Cardiac fibroblast (primary cell): ENCODE data around the gene SHTN1.

Source experiments
- DNase-seq, 2 donors: peaks; one replicate each; pipeline versions ENCODE4 v3.0.0 to v3.0.0-alpha.2; 2010; ENCODE audit warnings: low read depth in 2 of 2
- H3K4me3 ChIP-seq, 2 donors: replicated peaks in 1 of 2; 1 replicate in 1 of 2; 2 replicates in 1 of 2; pipeline ENCODE4 v1.5.1; 2011; ENCODE audit warnings: low read depth in 2 of 2, low read length in 2 of 2, mild to moderate bottlenecking in 2 of 2, moderate library complexity in 1 of 2
- TF ChIP-seq, protein P1 (sequence below): IDR thresholded peaks from one replicate; pipeline ENCODE4 v1.5.1; 2011; ENCODE audit warnings: low read depth, mild to moderate bottlenecking, low read length, inconsistent platforms

SHTN1 gene

DNA sequence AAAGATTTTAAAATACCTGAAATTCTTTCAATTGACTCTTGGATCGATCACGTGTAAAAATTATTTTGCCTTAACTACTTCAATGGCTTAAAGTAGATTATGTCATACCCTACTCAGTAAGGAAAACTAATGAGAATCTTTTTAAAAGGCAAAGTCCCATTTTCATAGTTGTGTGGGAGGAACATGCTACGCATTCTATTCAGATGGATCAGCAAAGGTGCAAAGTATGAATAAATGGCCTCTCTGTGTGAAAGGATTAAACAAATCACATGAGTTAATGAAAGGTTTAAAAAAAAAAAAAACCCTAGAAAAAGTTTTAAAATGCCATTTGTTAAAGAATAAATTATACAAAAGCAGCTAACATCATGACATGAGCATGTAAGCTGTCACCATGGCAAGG, 78.6 kb downstream of the SHTN1 start:
- DNase-seq: no peak
- TF ChIP-seq, protein P1, sequence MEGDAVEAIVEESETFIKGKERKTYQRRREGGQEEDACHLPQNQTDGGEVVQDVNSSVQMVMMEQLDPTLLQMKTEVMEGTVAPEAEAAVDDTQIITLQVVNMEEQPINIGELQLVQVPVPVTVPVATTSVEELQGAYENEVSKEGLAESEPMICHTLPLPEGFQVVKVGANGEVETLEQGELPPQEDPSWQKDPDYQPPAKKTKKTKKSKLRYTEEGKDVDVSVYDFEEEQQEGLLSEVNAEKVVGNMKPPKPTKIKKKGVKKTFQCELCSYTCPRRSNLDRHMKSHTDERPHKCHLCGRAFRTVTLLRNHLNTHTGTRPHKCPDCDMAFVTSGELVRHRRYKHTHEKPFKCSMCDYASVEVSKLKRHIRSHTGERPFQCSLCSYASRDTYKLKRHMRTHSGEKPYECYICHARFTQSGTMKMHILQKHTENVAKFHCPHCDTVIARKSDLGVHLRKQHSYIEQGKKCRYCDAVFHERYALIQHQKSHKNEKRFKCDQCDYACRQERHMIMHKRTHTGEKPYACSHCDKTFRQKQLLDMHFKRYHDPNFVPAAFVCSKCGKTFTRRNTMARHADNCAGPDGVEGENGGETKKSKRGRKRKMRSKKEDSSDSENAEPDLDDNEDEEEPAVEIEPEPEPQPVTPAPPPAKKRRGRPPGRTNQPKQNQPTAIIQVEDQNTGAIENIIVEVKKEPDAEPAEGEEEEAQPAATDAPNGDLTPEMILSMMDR: no peak
- H3K4me3 ChIP-seq: no peak overlapping the region

DNA sequence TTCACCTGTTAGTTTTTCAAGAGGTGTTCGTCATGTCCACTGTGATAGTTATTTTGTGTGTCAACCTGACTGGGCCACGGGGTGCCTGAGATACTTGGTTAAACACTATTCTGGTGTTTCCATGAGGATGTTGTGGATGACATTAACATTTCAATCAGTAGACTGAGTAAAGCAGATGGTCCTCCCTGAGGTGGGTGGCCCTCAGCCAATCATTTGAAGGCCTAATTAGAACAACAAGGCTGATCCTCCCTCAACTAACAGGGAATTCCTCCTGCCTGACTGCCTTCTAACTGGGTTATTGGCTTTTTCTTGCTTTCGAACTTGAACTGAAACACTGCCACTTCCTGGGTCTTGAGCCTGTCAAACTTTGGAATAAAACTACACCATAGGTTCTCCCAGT, 79.9 kb downstream of the SHTN1 start:
- TF ChIP-seq, protein P1: no peak
- no peak overlapping the region for H3K4me3 ChIP-seq
- DNase-seq: no peak

DNA sequence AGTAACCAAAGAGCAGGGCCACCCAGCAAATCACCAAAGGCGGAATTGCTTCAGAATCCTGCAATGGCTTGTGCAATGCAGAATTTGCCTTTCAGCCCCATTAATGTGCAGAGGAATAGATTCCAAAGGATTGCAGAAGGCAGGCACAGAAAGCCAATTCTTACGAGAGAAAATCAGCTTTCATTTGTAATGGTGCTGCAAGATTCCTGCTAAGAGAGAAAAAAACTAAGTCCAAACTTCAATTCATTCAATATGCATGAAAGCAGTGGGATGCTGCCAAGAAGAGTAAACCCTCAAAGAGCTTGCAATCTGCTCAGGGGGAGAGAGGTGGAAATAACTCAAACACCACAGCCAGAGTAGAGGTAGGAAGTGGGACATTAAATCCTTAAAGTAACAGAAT, 85.3 kb downstream of the SHTN1 start:
- DNase-seq: no peak
- TF ChIP-seq, protein P1: no peak
- no peak overlapping the region for H3K4me3 ChIP-seq

DNA sequence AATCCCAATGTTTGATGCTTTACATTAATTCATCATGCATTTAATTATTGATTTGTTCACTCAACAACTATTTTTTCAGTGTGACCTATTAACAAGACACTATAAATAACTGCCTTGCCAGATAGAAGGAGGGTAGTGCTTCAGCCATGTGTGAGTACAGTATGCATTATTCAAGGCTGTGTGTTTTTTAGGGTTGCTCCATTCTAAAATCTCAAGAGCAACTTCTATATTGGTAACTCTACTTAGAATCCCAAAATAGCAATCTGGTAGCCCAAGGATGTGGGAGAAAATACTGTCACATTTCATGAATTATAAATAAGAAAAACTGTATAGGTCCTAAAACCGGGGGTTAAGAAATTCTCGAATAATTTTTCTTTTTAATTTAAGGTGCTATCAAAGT, 85.8 kb downstream of the SHTN1 start:
- TF ChIP-seq, protein P1: no peak
- no peak for DNase-seq
- H3K4me3 ChIP-seq: no peak overlapping the region

DNA sequence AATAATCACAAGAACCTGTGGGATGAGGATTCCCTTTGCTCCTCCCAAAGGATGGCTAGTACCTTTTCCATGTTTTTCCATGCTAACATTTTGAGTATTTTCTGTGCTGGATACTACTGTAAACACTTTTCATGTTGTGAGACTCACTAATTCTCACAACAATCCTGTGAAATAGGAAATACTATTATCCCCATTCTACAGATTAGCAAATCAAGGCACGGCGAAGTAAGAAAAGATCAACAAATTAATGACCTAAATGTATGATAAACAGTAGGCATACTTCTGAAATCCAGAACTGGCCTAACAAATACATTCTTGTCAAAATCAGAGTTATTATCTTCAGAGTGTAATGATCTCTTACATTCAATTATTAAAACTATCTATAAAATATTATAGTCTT, 86.4 kb downstream of the SHTN1 start:
- TF ChIP-seq, protein P1: no peak
- no peak for DNase-seq
- H3K4me3 ChIP-seq: no peak overlapping the region

DNA sequence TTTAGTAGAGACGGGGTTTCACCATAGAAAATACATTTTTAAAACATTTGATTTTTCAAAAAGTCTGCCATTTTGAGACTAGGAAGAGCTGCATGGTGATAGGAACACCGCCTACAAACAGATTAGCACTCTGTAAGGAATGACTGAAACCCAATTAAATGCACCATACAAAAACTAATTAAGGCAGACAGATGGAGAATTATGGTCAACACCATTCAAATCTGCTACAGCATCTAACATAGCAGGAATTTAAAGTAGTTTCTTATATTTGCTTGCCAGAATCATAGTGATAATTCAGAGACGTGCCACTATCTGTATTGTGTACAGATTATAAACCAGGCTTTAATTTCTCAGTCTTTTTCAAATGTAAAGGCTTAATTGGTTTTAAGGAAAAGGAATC, 87.5 kb downstream of the SHTN1 start:
- TF ChIP-seq, protein P1: no peak
- no peak for DNase-seq
- no peak overlapping the region for H3K4me3 ChIP-seq

DNA sequence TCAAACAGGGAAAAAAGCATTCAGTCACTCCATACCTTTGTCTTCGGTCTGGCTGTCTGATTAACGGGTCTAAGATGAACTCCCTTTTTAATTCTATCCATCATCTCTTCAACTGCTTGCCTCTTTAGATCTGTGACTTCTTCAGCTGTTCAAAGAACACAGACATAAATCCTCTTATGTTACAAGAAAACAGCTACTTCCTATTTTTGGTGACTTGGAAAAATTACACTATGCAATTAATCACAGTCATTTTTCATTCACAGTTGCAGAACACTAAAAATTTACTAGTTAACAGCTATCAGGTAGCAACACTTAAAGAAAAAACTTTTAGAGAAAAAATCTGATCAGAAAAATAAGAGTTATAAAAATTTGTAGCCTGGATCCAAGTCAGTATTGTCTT, 89.6 kb downstream of the SHTN1 start:
- TF ChIP-seq, protein P1: no peak
- no peak overlapping the region for H3K4me3 ChIP-seq
- no peak for DNase-seq
